K562 (cell line): ENCODE measurements around the gene NR1D1. TPM values are rescaled to one million over a fixed set of nuclear protein-coding genes. Genes with fewer than 3 reads are reported as not detected.

ENCODE experiments used
- ATAC-seq: fragments of 200-7000 bp; cut with Tn5 transposase; 3 replicates; pipeline ENCODE4 v1.9.1; 2020; ENCODE audit warnings: moderate library complexity
- BruUV-seq: library from RNA; stranded (reverse); fragments of 400-500 nt; replicated peaks from 2 replicates; lab custom pipeline; 2021; lab: Mats Ljungman, UMichigan
- CTCF ChIA-PET: fragments of 300-600 bp; formaldehyde crosslinking; extraction: SDS; loops from one replicate; lab custom pipeline; 2021; ENCODE audit warnings: low intra/inter-chr PET ratio; lab: Yijun Ruan, JAX
- POLR2A ChIA-PET: fragments of 300-600, 350-650 bp; sonication (Branson Sonifier 250); formaldehyde crosslinking; extraction: SDS; loops from one replicate; lab custom pipeline; 2021; ENCODE audit warnings: antibody characterized with exemption, inconsistent platforms; lab: Yijun Ruan, JAX
- DNase-seq, 4 experiments: peaks; one replicate each; pipeline versions ENCODE4 v3.0.0 to v3.0.0-alpha.2; 2011 to 2018; ENCODE audit warnings: low spot score in 3 of 4, mixed read lengths in 3 of 4; ENCODE audit errors: extremely low read depth in 1 of 4
- FAIRE-seq: peaks from 2 replicates; lab custom pipeline; 2011; peaks lifted over from hg19 to GRCh38; lab: Jason Lieb, UNC
- H2AFZ ChIP-seq: 2 replicates; pipeline ENCODE4 v1.6.0; 2011; ENCODE audit warnings: low read depth, low read length, control low read depth, inconsistent platforms
- H3K27ac ChIP-seq: fragments of 200-600 bp; 3 replicates; pipeline ENCODE4 v1.8.0; 2011; ENCODE audit warnings: low read depth, mild to moderate bottlenecking, control low read depth, inconsistent platforms, low read length, moderate library complexity, mixed read lengths; ENCODE audit errors: extremely low read depth
- H3K27me3 ChIP-seq, 2 experiments: fragments of 300-600 bp in 1 of 2; 2 replicates in 1 of 2; 3 replicates in 1 of 2; pipeline versions ENCODE4 v1.6.0 to v1.8.0; 2011; ENCODE audit warnings: inconsistent platforms in 2 of 2, low read length in 2 of 2, mild to moderate bottlenecking in 1 of 2, mixed read lengths in 1 of 2, moderate library complexity in 1 of 2; ENCODE audit not compliant: control insufficient read depth in 2 of 2, insufficient read depth in 2 of 2
- H3K36me3 ChIP-seq: fragments of 300-600 bp; 3 replicates; pipeline ENCODE4 v1.8.0; 2011; ENCODE audit warnings: mild to moderate bottlenecking, low read length, inconsistent platforms; ENCODE audit not compliant: control insufficient read depth, insufficient read depth
- H3K4me1 ChIP-seq, 2 experiments: fragments of 200-600 bp in 1 of 2; replicated peaks in 1 of 2; 2 replicates in 1 of 2; 3 replicates in 1 of 2; pipeline versions ENCODE4 v1.5.1 to v1.8.0; 2011; ENCODE audit warnings: inconsistent platforms in 2 of 2, low read length in 2 of 2, mild to moderate bottlenecking in 1 of 2, mixed read lengths in 1 of 2, moderate library complexity in 1 of 2; ENCODE audit not compliant: control insufficient read depth in 2 of 2, insufficient read depth in 2 of 2
- H3K4me2 ChIP-seq: 2 replicates; pipeline ENCODE4 v1.6.1; 2011; ENCODE audit warnings: low read length, control low read depth, inconsistent platforms, mixed read lengths; ENCODE audit not compliant: insufficient read depth
- H3K4me3 ChIP-seq: fragments of 200-600 bp; sonication (generic), shearing (Covaris generic); 2 replicates; pipeline ENCODE4 v1.5.1; 2016; ENCODE audit warnings: control low read depth, inconsistent platforms
- H3K79me2 ChIP-seq: fragments of 200-600 bp; 3 replicates; pipeline ENCODE4 v1.8.0; 2011; ENCODE audit warnings: low read length, inconsistent platforms; ENCODE audit not compliant: control insufficient read depth, insufficient read depth
- H3K9ac ChIP-seq, 2 experiments: 2 replicates each; pipeline versions ENCODE4 v1.6.0 to v1.6.1; 2011; ENCODE audit warnings: low read depth in 2 of 2, low read length in 2 of 2, control low read depth in 1 of 2, inconsistent platforms in 1 of 2, mild to moderate bottlenecking in 1 of 2, mixed read lengths in 1 of 2; ENCODE audit not compliant: insufficient read depth in 1 of 2
- H3K9me1 ChIP-seq: one replicate; pipeline ENCODE4 v1.6.0; 2011; ENCODE audit warnings: inconsistent platforms, mild to moderate bottlenecking, low read length, moderate library complexity; ENCODE audit not compliant: control insufficient read depth, insufficient read depth
- H3K9me3 ChIP-seq: replicated peaks from 2 replicates; pipeline ENCODE4 v1.5.1; 2011; ENCODE audit warnings: low read depth, low read length, inconsistent platforms; ENCODE audit not compliant: control insufficient read depth, insufficient read depth
- H4K20me1 ChIP-seq: replicated peaks from 2 replicates; pipeline ENCODE4 v1.6.1; 2011; ENCODE audit warnings: low read length, inconsistent platforms, mixed read lengths; ENCODE audit not compliant: control insufficient read depth, insufficient read depth
- CBX2 ChIP-seq: fragments of 200-600 bp; sonication (generic); IDR thresholded peaks from one replicate; pipeline ENCODE4 v1.6.1; 2012; ENCODE audit warnings: mild to moderate bottlenecking, low read length, inconsistent platforms; ENCODE audit not compliant: insufficient read depth, poor library complexity, severe bottlenecking
- HDAC2 ChIP-seq: fragments of 450-650 bp; IDR thresholded peaks from 2 replicates; pipeline ENCODE4 v1.6.1; 2016; ENCODE audit warnings: mild to moderate bottlenecking
- HDAC8 ChIP-seq: fragments of 450-650 bp; IDR thresholded peaks from 2 replicates; pipeline ENCODE4 v1.6.1; 2016; ENCODE audit warnings: mild to moderate bottlenecking, missing genetic modification characterization, moderate library complexity, missing compliant biosample characterization
- HMGN3 ChIP-seq: IDR thresholded peaks from 2 replicates; pipeline ENCODE4 v1.6.1; 2011; ENCODE audit warnings: borderline replicate concordance, low read depth, mild to moderate bottlenecking, mixed read lengths, low read length; ENCODE audit not compliant: insufficient read length; ENCODE audit errors: extremely low read depth
- MAFK ChIP-seq: IDR thresholded peaks from 2 replicates; pipeline ENCODE4 v1.6.1; 2011; ENCODE audit warnings: low read length, improper control_type of control experiment
- MAZ ChIP-seq, 2 experiments: fragments of 450-650 bp in 1 of 2; sonication (generic) in 1 of 2; formaldehyde crosslinking; IDR thresholded peaks in 1 of 2; conservative IDR thresholded peaks in 1 of 2; 2 replicates each; pipeline versions ENCODE4 v1.4.0 to v1.5.0; 2020; ENCODE audit warnings: mild to moderate bottlenecking in 1 of 2, missing genetic modification reagents in 1 of 2
- MYC ChIP-seq, 2 experiments: fragments of 250-450 bp in 1 of 2; sonication (Bioruptor Pico) in 1 of 2; IDR thresholded peaks; 2 replicates each; pipeline versions ENCODE4 v1.5.1 to v1.6.1; 2012 to 2021; ENCODE audit warnings: low read depth in 2 of 2, borderline replicate concordance in 1 of 2, improper control_type of control experiment in 1 of 2, low read length in 1 of 2, mild to moderate bottlenecking in 1 of 2, moderate library complexity in 1 of 2
- NR2C1 ChIP-seq, 2 experiments: fragments of 450-650 bp; IDR thresholded peaks; 2 replicates each; pipeline ENCODE4 v1.6.1; 2017; ENCODE audit warnings: mild to moderate bottlenecking in 2 of 2, antibody characterized with exemption in 1 of 2, inconsistent platforms in 1 of 2, missing compliant biosample characterization in 1 of 2, missing genetic modification characterization in 1 of 2
- NR3C1 ChIP-seq: sonication (generic); formaldehyde crosslinking; IDR thresholded peaks from 2 replicates; pipeline ENCODE4 v1.8.1; 2022; ENCODE audit warnings: missing genetic modification reagents
- PHF8 ChIP-seq: fragments of 200-600 bp; sonication (generic); IDR thresholded peaks from 2 replicates; pipeline ENCODE4 v1.6.1; 2012; ENCODE audit warnings: mixed run types, mild to moderate bottlenecking, inconsistent platforms, low read length, moderate library complexity, borderline replicate concordance
- POLR2A ChIP-seq: fragments of 450-650 bp; conservative IDR thresholded peaks from 2 replicates; pipeline ENCODE4 v1.6.1; 2016
- POLR2AphosphoS2 ChIP-seq: IDR thresholded peaks from 2 replicates; pipeline ENCODE4 v1.6.1; 2012; ENCODE audit warnings: low read length, improper control_type of control experiment
- RBBP5 ChIP-seq: fragments of 200-600 bp; sonication (generic); IDR thresholded peaks from 2 replicates; pipeline ENCODE4 v1.6.1; 2012; ENCODE audit warnings: borderline replicate concordance, mild to moderate bottlenecking, low read length, control low read depth, inconsistent platforms; ENCODE audit not compliant: insufficient read depth, poor library complexity, severe bottlenecking
- XRCC5 ChIP-seq: fragments of 200-400 bp; formaldehyde crosslinking; IDR thresholded peaks from 2 replicates; pipeline ENCODE4 v1.6.1; 2017; ENCODE audit warnings: low read depth, mild to moderate bottlenecking, low read length
- ZBTB8A ChIP-seq: fragments of 450-650 bp; IDR thresholded peaks from 2 replicates; pipeline ENCODE4 v1.6.1; 2018; ENCODE audit warnings: mild to moderate bottlenecking, moderate library complexity; ENCODE audit not compliant: partially characterized antibody
- ZNF175 ChIP-seq: fragments of 200-800 bp; sonication (Bioruptor generic); IDR thresholded peaks from 2 replicates; pipeline ENCODE4 v1.6.1; 2016; ENCODE audit warnings: low read depth, mild to moderate bottlenecking, missing genetic modification characterization, missing compliant biosample characterization
- ZNF384 ChIP-seq: IDR thresholded peaks from 2 replicates; pipeline ENCODE4 v1.6.1; 2012; ENCODE audit warnings: low read depth, low read length, improper control_type of control experiment
- ZNF695 ChIP-seq: fragments of 450-650 bp; formaldehyde crosslinking; IDR thresholded peaks from 2 replicates; pipeline ENCODE4 v1.4.0; 2020; ENCODE audit warnings: mild to moderate bottlenecking, moderate library complexity
- WGBS: fragments of 100-300 bp; shearing (Covaris generic); methylation state at CpG from one replicate; pipeline ENCODE4 v1.1.6; 2016; ENCODE audit warnings: low coverage, mixed read lengths; ENCODE audit not compliant: insufficient coverage; ENCODE audit errors: missing lambda C conversion rate; 5-methylcytosine and 5-hydroxymethylcytosine counted together
- in situ Hi-C: fragments of 300-500 bp; cut with MboI; formaldehyde crosslinking; loops from 4 replicates; pipeline ENCODE4 v1.15.0; 2018; ENCODE audit warnings: inconsistent platforms, mixed read lengths
- intact Hi-C: fragments of 100-400 bp; cut with micrococcal nuclease; formaldehyde crosslinking; loops from 2 replicates; pipeline ENCODE4 v1.14.2; 2022
- polyA plus RNA-seq, 8 experiments: library from polyadenylated mRNA; depleted of rRNA in 4 of 8; stranded (reverse) in 5 of 8; unstranded in 3 of 8; fragments of >200 nt; fragmentation: Nextera tagmentation in 2 of 8; fragmentation: Illumina TruSeq in 1 of 8; extraction: Ambion mirVana in 2 of 8; extraction: Trizol in 1 of 8; gene quantifications; 2 replicates each; pipeline versions ENCODE4 v1.2.1 to v1.2.3, GENCODE V29; 2011 to 2014; ENCODE audit warnings: inconsistent platforms in 1 of 8, missing spikeins in 1 of 8
- total RNA-seq, 7 experiments: library from RNA; depleted of rRNA in 6 of 7; stranded (reverse); fragments of >200 nt in 6 of 7; fragmentation: Illumina TruSeq in 2 of 7; extraction: Trizol in 2 of 7; gene quantifications; 2 replicates each; pipeline versions ENCODE4 v1.2.1 to v1.2.3, GENCODE V29; 2011 to 2021; ENCODE audit warnings: low replicate concordance in 1 of 7
- TF ChIP-seq, protein P1 (sequence below): IDR thresholded peaks from 3 replicates; pipeline ENCODE4 v1.6.1; 2011; ENCODE audit warnings: borderline replicate concordance, mild to moderate bottlenecking; ENCODE audit not compliant: insufficient read length, insufficient read depth

NR1D1 gene
- total and polyA plus RNA-seq, 9 of the 15 experiments (the other 6 are each of a cell fraction or from before 2014, with no cell fraction given), result 0.25 to 7.7 (median 0.65) TPM

DNA sequence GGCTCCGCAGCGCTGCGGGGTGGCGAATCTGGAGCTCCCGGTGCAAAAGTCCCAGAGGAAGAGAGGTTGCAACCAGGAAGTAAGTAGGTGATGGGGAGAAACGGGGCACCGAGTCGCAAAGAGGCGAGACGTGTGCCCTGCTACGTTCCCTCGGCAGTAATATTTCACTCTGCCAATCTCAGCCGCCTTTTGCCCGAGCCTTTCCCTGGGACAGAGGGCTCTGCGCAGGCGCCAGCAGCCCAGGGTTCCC is at the start of gene NR1D1 (continued):
- TF ChIP-seq RBBP5 (peak; percentile 38), MYC (IDR thresholded peaks at IDR 0.05; ENCODE audit: low read depth, low read length) (no peak), MYC (CRISPR knock-in tag; IDR thresholded peaks at IDR 0.05; ENCODE audit: borderline replicate concordance, low read depth) (peak; percentile 82; the same call in 1 of the 2 replicates), PHF8 (peak; percentile 61; the same call in 1 of the 2 replicates), ZNF384 (no peak), MAZ (CRISPR knock-in tag; conservative IDR thresholded peaks at IDR 0.05 in 1 of 2, IDR thresholded peaks at IDR 0.05 in 1 of 2) (no peak), ZNF695 (CRISPR knock-in tag) (no peak), POLR2A (peak; percentile 74), ZNF175 (CRISPR knock-in tag) (0 out of 2 replicates have a peak, but pooled peaks have one; percentile 65), HDAC8 (tag) (peak; percentile 26; the same call in 1 of the 2 replicates), HMGN3 (peak; percentile 33), HDAC2 (peak; percentile 65), XRCC5 (0 out of 2 replicates have a peak, but pooled peaks have one; percentile 56)

- in situ Hi-C loops, result no loop called here
- Histone ChIP-seq H3K27me3 (no peaks in the 10 kb centered on the region), H3K4me1 (peaks cover 6 to 7% of the 10 kb centered on the region in 2 experiments), H3K4me3 (no peak overlapping the region), H3K79me2 (peaks cover 51% of the 10 kb centered on the region), H3K27ac (no peak overlapping the region), H3K36me3 (peaks cover 68% of the 10 kb centered on the region), H3K9ac (no peak overlapping the region), H2AFZ (no peak overlapping the region), H3K9me3 (no peaks in the 10 kb centered on the region), H3K4me2 (no peak overlapping the region), H4K20me1 (no peaks in the 10 kb centered on the region), H3K9me1 (no peaks in the 10 kb centered on the region)
- ChIA-PET CTCF (no interaction called here), POLR2A (interaction anchor here (0.9 to 1.8 kb wide), 6 partner anchors 9 to 24 kb away, joined by 3 to 7 read pairs (median 4); partner anchors contain the start of gene CASC3)
- 80% methylated on average over 3 of the region's 3 CpGs for WGBS
- ATAC-seq, result no peak
- BruUV-seq, result no TSS peak
- no peak for FAIRE-seq
- no peak for DNase-seq
- intact Hi-C loops, result no loop called here
- no peak for TF ChIP-seq MAFK
- TF ChIP-seq NR2C1 (IDR thresholded peaks at IDR 0.05), result no peak
- no peak for TF ChIP-seq NR2C1 (tag; IDR thresholded peaks at IDR 0.05)
- no peak for TF ChIP-seq ZBTB8A
- TF ChIP-seq, protein P1, sequence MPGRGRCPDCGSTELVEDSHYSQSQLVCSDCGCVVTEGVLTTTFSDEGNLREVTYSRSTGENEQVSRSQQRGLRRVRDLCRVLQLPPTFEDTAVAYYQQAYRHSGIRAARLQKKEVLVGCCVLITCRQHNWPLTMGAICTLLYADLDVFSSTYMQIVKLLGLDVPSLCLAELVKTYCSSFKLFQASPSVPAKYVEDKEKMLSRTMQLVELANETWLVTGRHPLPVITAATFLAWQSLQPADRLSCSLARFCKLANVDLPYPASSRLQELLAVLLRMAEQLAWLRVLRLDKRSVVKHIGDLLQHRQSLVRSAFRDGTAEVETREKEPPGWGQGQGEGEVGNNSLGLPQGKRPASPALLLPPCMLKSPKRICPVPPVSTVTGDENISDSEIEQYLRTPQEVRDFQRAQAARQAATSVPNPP, result no peak
- TF ChIP-seq NR3C1, result no peak
- no peak for TF ChIP-seq CBX2
- no peak for TF ChIP-seq POLR2AphosphoS2
Observed at GRCh38 chr17:40148527-40148926, 48.1 kb upstream of the NR1D1 start.
